Esophagus squamous epithelium (tissue), 4 donors: Measurements from ENCODE around the gene NR4A3.

ENCODE experiments used
- POLR2A ChIP-seq, 4 donors: fragments of 450-650 bp; IDR thresholded peaks; one replicate each; pipeline ENCODE4 v1.6.1; 2017; ENCODE audit warnings: antibody characterized with exemption in 4 of 4, mild to moderate bottlenecking in 4 of 4, moderate library complexity in 3 of 4
- TF ChIP-seq, protein P1 (sequence below), 6 experiments: fragments of 450-650 bp in 4 of 6; fragments of 200-600 bp in 2 of 6; sonication (generic) in 2 of 6; IDR thresholded peaks; one replicate each; pipeline ENCODE4 v1.5.1; 2016 to 2019; ENCODE audit warnings: antibody characterized with exemption in 6 of 6, mild to moderate bottlenecking in 4 of 6, moderate library complexity in 4 of 6

- TF ChIP-seq, protein P1, sequence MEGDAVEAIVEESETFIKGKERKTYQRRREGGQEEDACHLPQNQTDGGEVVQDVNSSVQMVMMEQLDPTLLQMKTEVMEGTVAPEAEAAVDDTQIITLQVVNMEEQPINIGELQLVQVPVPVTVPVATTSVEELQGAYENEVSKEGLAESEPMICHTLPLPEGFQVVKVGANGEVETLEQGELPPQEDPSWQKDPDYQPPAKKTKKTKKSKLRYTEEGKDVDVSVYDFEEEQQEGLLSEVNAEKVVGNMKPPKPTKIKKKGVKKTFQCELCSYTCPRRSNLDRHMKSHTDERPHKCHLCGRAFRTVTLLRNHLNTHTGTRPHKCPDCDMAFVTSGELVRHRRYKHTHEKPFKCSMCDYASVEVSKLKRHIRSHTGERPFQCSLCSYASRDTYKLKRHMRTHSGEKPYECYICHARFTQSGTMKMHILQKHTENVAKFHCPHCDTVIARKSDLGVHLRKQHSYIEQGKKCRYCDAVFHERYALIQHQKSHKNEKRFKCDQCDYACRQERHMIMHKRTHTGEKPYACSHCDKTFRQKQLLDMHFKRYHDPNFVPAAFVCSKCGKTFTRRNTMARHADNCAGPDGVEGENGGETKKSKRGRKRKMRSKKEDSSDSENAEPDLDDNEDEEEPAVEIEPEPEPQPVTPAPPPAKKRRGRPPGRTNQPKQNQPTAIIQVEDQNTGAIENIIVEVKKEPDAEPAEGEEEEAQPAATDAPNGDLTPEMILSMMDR (IDR thresholded peaks at IDR 0.05), result no peak
- no peak for TF ChIP-seq POLR2A (IDR thresholded peaks at IDR 0.05)
These were observed 48.4 kb downstream of the NR4A3 start for GRCh38 chr9:99870126-99870525.
